ENCODE data around the gene MUCL3.

Gene MUCL3

DNA sequence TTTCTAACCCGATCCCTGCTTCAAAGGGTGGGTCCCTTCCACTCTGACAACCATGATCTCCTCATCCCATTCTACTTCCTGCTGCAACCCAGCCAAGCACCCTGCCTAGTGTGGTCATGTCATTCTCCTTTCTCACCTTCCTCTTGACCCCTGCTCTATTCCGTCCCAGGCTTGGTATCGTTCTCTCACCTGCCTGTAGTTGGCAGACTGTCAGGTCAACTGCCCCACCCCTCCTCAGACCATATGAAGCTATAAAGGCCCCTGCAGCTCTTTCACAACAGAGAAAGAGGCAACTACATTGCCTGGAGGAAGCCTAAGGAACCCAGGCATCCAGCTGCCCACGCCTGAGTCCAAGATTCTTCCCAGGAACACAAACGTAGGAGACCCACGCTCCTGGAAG, 42.7 kb downstream of the MUCL3 start, which contains the start of gene MUC21:
MUC21 (plus strand) TSS at position 280 of the 400 bp plus-strand sequence. CDS start 241 bp downstream, outside the sequence.
- TF ChIP-seq, protein P1, sequence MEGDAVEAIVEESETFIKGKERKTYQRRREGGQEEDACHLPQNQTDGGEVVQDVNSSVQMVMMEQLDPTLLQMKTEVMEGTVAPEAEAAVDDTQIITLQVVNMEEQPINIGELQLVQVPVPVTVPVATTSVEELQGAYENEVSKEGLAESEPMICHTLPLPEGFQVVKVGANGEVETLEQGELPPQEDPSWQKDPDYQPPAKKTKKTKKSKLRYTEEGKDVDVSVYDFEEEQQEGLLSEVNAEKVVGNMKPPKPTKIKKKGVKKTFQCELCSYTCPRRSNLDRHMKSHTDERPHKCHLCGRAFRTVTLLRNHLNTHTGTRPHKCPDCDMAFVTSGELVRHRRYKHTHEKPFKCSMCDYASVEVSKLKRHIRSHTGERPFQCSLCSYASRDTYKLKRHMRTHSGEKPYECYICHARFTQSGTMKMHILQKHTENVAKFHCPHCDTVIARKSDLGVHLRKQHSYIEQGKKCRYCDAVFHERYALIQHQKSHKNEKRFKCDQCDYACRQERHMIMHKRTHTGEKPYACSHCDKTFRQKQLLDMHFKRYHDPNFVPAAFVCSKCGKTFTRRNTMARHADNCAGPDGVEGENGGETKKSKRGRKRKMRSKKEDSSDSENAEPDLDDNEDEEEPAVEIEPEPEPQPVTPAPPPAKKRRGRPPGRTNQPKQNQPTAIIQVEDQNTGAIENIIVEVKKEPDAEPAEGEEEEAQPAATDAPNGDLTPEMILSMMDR (IDR thresholded peaks at IDR 0.05; ENCODE audit: low read depth, low read length): no peak
- in situ Hi-C loops (cut with HindIII; ENCODE audit: low sequenced_read_pairs): no loop called here
- no peak within 1 kb of the TSS for H3K4me3 ChIP-seq (ENCODE audit: low read depth, low read length)

DNA sequence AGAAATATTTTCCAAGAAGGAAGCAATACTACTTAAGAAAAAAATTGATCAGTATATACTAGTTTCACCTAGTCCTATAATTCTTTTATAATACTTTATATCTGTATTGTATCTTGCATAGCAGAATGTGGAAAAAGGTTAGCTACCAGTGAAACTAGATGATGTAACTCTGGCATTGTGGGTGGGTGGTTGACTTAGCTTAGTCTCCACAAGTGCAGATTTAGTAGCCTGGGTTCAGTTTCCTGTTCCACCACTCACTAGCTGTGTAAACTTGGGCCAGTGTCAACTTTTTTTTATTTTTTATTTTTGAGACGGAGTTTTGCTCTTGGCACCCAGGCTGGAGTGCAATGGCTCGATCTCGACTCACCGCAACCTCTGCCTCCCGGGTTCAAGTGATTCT, 44.7 kb downstream of the MUCL3 start:
- no peak overlapping the region for H3K4me3 ChIP-seq (ENCODE audit: low read depth, low read length)
- in situ Hi-C loops (cut with HindIII; ENCODE audit: low sequenced_read_pairs): no loop called here
- TF ChIP-seq, protein P1 (IDR thresholded peaks at IDR 0.05; ENCODE audit: low read depth, low read length): no peak
- DNase-seq (ENCODE audit: low read depth, low spot score): no peak

More for the DNA sequence above, 42.7 kb downstream of the MUCL3 start, which contains the start of gene MUC21:
- no peak for DNase-seq (ENCODE audit: low read depth, low spot score)

DNA sequence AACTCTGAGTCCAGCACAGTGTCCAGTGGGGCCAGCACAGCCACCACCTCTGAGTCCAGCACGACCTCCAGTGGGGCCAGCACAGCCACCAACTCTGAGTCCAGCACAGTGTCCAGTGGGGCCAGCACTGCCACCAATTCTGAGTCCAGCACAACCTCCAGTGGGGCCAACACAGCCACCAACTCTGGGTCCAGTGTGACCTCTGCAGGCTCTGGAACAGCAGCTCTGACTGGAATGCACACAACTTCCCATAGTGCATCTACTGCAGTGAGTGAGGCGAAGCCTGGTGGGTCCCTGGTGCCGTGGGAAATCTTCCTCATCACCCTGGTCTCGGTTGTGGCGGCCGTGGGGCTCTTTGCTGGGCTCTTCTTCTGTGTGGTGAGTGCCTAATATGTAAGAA, 46.5 kb downstream of the MUCL3 start:
- DNase-seq (ENCODE audit: low read depth, low spot score): no peak
- in situ Hi-C loops (cut with HindIII; ENCODE audit: low sequenced_read_pairs): no loop called here
- TF ChIP-seq, protein P1 (IDR thresholded peaks at IDR 0.05; ENCODE audit: low read depth, low read length): no peak
- H3K4me3 ChIP-seq (ENCODE audit: low read depth, low read length): no peak overlapping the region

DNA sequence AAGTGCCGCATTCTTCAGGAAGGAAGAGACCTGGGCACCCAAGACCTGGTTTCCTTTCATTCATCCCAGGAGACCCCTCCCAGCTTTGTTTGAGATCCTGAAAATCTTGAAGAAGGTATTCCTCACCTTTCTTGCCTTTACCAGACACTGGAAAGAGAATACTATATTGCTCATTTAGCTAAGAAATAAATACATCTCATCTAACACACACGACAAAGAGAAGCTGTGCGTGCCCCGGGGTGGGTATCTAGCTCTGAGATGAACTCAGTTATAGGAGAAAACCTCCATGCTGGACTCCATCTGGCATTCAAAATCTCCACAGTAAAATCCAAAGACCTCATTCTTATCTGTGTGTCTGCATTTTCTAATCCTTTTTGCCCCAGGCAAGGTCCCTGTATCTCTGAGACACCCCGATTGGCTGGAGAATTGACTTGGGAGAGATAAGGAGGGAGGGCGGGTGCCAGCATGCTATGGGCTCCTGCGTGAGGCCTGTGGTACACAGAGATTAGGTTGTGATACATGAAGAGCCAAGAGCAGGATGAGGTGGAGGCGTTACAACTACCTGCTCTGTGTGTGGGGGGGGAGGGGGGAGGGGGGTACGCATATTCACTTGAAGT, 47.5 kb downstream of the MUCL3 start:
- TF ChIP-seq, protein P1 (IDR thresholded peaks at IDR 0.05; ENCODE audit: low read depth, low read length): no peak
- in situ Hi-C loops (cut with HindIII; ENCODE audit: low sequenced_read_pairs): no loop called here
- no peak for DNase-seq (ENCODE audit: low read depth, low spot score)
- no peak overlapping the region for H3K4me3 ChIP-seq (ENCODE audit: low read depth, low read length)

DNA sequence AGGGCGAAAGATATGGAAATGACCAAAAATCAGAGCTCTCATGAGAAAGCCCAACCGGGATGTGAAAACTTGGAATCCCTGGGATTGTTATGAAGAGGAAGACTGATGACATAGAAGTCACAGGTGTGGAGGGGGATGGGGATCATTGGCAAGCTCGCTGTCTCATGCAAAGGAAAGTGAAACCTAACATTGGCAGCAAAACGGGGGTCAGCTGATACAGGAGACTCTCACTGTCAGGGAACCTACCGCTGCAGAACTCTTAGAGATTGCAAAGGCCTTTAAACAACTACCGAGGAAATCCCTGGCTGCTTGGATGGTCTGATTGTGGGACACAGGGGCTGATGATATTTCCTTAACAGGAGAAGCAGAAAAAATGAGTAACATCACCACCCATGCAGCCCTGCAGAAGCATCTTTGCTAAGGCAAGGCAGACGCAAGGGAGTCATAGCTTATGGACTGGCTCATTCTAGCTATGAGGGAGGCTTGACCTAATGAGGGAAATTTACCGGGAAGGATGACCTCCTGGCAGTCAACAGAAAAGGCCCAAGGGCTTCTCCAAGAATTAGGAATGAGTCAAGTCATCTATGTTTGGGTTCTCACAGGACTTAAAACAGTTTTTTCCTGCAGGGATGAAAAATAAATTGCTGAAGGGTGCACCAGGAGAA, 49.8 kb downstream of the MUCL3 start:
- TF ChIP-seq, protein P1 (IDR thresholded peaks at IDR 0.05; ENCODE audit: low read depth, low read length): no peak
- in situ Hi-C loops (cut with HindIII; ENCODE audit: low sequenced_read_pairs): no loop called here
- H3K4me3 ChIP-seq (ENCODE audit: low read depth, low read length): no peak overlapping the region
- DNase-seq (ENCODE audit: low read depth, low spot score): no peak

DNA sequence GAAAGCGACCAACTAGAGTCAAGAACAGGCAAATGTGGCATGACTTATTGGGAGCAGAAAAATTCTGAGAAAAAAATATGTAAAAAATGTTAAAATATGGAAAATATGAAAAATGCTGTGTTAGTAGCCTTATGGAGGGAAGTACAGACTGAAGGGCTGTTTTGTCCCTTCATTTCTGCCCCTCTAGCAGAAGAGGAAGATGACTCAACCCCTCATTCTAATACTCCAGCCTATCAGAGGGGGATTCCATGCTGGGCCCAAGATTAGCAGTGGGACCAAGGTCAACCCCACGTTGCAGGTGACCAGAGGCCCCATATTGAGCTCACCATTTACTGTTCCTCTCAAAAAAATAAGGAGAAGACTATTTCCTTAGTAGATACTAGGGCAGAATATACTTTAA, 51.1 kb downstream of the MUCL3 start:
- no peak for DNase-seq (ENCODE audit: low read depth, low spot score)
- in situ Hi-C loops (cut with HindIII; ENCODE audit: low sequenced_read_pairs): no loop called here
- no peak overlapping the region for H3K4me3 ChIP-seq (ENCODE audit: low read depth, low read length)
- TF ChIP-seq, protein P1 (IDR thresholded peaks at IDR 0.05; ENCODE audit: low read depth, low read length): no peak
